Parathyroid adenoma (tissue), 2 donors: ENCODE results near the gene CXCL6.

Experiments
- H2AFZ ChIP-seq: fragments of 300-600 bp; sonication (generic); one replicate; pipeline ENCODE4 v1.7.0; 2017; ENCODE audit warnings: antibody characterized with exemption, mild to moderate bottlenecking
- H3K27ac ChIP-seq: fragments of 300-600 bp; sonication (generic); one replicate; pipeline ENCODE4 v1.7.0; 2017
- H3K27me3 ChIP-seq: fragments of 300-600 bp; sonication (generic); one replicate; pipeline ENCODE4 v1.7.0; 2017; ENCODE audit warnings: low read length; ENCODE audit not compliant: control insufficient read depth, insufficient read depth
- H3K36me3 ChIP-seq: fragments of 300-600 bp; sonication (generic); one replicate; pipeline ENCODE4 v1.7.0; 2017; ENCODE audit warnings: low read length; ENCODE audit not compliant: control insufficient read depth, insufficient read depth
- H3K4me1 ChIP-seq: fragments of 300-600 bp; sonication (generic); one replicate; pipeline ENCODE4 v1.7.0; 2017; ENCODE audit warnings: control low read depth
- H3K4me2 ChIP-seq: fragments of 300-600 bp; sonication (generic); one replicate; pipeline ENCODE4 v1.7.0; 2017; ENCODE audit warnings: low read length
- H3K4me3 ChIP-seq: fragments of 300-600 bp; sonication (generic); one replicate; pipeline ENCODE4 v1.7.0; 2017; ENCODE audit warnings: low read depth, low read length
- H3K79me2 ChIP-seq: fragments of 300-600 bp; sonication (generic); one replicate; pipeline ENCODE4 v1.7.0; 2017; ENCODE audit warnings: control low read depth
- H3K9ac ChIP-seq: fragments of 300-600 bp; sonication (generic); one replicate; pipeline ENCODE4 v1.7.0; 2017; ENCODE audit warnings: mild to moderate bottlenecking
- H3K9me3 ChIP-seq: fragments of 300-600 bp; sonication (generic); one replicate; pipeline ENCODE4 v1.7.0; 2017; ENCODE audit warnings: low read length; ENCODE audit not compliant: control insufficient read depth
- TF ChIP-seq, protein P1 (sequence below): fragments of 300-600 bp; sonication (generic); IDR thresholded peaks from one replicate; pipeline ENCODE4 v1.7.0; 2017; ENCODE audit warnings: antibody characterized with exemption, mild to moderate bottlenecking
- donor health status: primary hyperparathyroidism.

Gene CXCL6

DNA sequence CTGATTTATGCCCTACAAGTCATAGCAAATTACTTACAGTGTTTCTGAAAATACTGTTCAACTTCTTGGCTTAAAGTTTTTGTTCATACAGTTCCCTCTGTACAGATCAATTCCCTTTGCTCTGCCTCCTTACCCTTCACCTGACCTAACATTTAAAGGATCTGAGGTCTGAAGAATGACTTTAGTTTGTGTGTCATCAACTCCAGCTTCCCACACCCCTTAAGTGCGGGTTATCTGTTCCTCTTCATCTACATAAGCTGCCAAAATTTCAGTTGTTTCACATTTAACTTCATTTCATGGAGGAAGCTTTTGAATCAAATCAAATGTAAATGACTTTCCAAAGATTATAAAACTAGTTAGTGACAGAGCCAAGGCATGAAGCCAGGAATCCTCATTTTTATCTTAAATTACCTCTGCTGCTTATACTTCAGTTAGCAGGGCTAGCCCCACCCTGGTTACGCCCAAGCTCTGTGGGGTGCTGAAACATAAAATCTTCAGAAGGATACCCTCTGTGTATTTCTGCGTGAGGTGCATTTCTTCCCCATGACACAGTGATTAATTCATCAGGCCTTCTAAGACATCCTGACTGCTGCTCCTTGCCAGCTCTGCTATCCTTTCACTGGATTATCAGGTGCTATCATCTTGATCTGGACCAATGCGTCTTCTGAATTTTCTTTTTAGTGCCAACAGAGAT, 49.2 kb downstream of the CXCL6 start:
- H3K9me3 ChIP-seq: no peaks in the 10 kb centered on the region
- no peak overlapping the region for H3K9ac ChIP-seq
- TF ChIP-seq, protein P1, sequence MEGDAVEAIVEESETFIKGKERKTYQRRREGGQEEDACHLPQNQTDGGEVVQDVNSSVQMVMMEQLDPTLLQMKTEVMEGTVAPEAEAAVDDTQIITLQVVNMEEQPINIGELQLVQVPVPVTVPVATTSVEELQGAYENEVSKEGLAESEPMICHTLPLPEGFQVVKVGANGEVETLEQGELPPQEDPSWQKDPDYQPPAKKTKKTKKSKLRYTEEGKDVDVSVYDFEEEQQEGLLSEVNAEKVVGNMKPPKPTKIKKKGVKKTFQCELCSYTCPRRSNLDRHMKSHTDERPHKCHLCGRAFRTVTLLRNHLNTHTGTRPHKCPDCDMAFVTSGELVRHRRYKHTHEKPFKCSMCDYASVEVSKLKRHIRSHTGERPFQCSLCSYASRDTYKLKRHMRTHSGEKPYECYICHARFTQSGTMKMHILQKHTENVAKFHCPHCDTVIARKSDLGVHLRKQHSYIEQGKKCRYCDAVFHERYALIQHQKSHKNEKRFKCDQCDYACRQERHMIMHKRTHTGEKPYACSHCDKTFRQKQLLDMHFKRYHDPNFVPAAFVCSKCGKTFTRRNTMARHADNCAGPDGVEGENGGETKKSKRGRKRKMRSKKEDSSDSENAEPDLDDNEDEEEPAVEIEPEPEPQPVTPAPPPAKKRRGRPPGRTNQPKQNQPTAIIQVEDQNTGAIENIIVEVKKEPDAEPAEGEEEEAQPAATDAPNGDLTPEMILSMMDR: no peak
- H2AFZ ChIP-seq: no peak overlapping the region
- H3K27ac ChIP-seq: no peak overlapping the region
- no peaks in the 10 kb centered on the region for H3K27me3 ChIP-seq
- H3K36me3 ChIP-seq: no peaks in the 10 kb centered on the region
- no peaks in the 10 kb centered on the region for H3K79me2 ChIP-seq
- H3K4me2 ChIP-seq: no peak overlapping the region
- no peaks in the 10 kb centered on the region for H3K4me1 ChIP-seq
- H3K4me3 ChIP-seq: no peak overlapping the region
